Coronary artery (tissue), 2 donors: ENCODE data around the gene ACTC1.

ENCODE experiments used
- DNase-seq: peaks from one replicate; pipeline ENCODE4 v3.0.0-alpha.2; 2017; ENCODE audit warnings: low spot score
- H3K27ac ChIP-seq, 2 donors: fragments of 200-600 bp; sonication (generic); one replicate each; pipeline ENCODE4 v1.5.1; 2016 to 2019
- H3K4me3 ChIP-seq: fragments of 200-600 bp; sonication (generic); 2 replicates; pipeline ENCODE4 v1.5.1; 2016; ENCODE audit warnings: mild to moderate bottlenecking, moderate library complexity
- CTCF ChIP-seq: fragments of 200-600 bp; sonication (generic); IDR thresholded peaks from one replicate; pipeline ENCODE4 v1.5.1; 2019; ENCODE audit warnings: antibody characterized with exemption

Gene ACTC1

DNA sequence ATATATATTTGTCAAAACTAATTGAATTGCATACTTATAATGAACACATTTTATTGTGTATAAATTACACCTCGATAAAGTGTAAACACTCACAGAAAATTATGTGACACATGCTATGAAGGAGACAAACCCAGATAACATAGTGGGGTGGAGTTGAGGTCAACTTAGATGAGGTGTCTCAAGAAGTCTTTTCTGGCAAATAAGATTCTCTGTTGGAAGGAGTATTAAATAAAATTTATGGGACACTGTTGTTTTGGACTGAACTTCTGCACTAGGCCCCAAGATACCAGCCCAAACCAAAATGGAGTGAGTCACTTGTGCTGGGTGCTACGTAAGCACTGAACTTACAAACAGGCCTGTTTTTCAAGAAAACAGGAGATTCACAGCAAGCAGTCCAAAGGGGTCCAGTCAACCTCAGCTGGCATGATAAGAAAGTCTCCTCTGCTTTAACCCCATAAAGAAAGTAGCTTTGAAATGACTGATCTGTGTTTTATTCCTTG, 18.7 kb downstream of the ACTC1 start:
- H3K4me3 ChIP-seq = no peak overlapping the region
- no peak overlapping the region for H3K27ac ChIP-seq
- DNase-seq = no peak
- no peak for TF ChIP-seq CTCF

DNA sequence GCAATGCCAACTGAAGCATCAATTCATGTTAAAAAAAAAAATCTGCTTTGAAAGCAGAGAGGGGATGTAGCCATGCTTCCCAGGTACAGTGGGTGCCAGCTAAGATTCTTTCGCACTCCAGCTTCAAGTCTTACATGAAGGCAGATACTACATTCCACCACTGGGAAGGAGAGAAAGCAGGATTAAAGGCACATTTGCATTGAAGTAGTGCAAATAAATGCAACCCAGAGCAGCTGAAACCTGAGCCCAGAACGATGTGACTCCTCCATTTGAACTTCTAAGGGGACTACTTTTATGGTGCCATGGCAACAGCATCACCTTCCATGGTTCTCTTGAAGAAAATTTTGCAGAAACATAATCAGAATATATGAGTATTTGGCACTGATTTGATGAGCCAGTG, 21.4 kb downstream of the ACTC1 start:
- no peak for DNase-seq
- H3K4me3 ChIP-seq = no peak overlapping the region
- TF ChIP-seq CTCF = no peak
- H3K27ac ChIP-seq = no peak overlapping the region

DNA sequence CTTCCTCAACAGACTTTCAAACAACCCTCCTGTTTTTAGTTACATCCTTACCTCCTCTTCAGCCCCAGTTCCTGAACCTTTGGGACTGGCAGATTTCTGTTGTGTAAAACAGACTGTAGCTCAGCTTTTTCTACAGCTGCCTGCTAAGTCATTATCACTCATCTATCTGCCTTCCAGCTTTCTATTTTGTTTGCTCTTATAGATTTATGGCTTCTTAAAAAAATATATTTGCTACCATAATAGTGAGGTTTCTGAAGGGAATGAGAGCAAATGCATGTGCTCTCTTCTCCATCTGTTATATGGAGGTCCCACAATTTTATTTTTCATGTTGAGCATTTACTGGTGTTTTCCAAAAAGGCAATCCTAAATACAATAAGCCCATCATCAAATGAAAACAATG, 22.3 kb downstream of the ACTC1 start:
- H3K27ac ChIP-seq = no peak overlapping the region
- no peak overlapping the region for H3K4me3 ChIP-seq
- no peak for DNase-seq
- TF ChIP-seq CTCF = no peak

DNA sequence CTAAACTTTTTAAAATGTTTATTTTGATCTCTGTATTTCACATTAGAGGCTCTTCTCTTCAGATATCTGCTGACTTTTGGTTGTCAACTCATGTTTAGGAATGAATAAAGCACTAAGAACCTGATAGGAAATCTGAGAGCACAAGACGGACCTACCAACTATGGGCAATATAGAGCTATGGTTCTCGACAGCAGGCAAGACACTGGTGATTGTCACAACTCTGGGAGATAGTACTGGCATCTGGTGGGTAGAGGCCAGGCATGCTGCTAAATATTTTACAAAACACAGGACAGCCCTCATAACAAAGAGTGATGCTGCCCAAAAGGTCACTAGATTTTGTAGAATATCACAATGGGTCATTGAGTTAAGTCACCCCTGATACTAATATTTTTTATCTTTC, 23.0 kb downstream of the ACTC1 start:
- no peak overlapping the region for H3K27ac ChIP-seq
- DNase-seq = no peak
- TF ChIP-seq CTCF = no peak
- no peak overlapping the region for H3K4me3 ChIP-seq

GRCh38 chr15:34769711-34770110, 25.6 kb downstream of the ACTC1 start:
- no peak overlapping the region for H3K27ac ChIP-seq
- no peak for DNase-seq
- no peak for TF ChIP-seq CTCF
- H3K4me3 ChIP-seq = no peak overlapping the region

DNA sequence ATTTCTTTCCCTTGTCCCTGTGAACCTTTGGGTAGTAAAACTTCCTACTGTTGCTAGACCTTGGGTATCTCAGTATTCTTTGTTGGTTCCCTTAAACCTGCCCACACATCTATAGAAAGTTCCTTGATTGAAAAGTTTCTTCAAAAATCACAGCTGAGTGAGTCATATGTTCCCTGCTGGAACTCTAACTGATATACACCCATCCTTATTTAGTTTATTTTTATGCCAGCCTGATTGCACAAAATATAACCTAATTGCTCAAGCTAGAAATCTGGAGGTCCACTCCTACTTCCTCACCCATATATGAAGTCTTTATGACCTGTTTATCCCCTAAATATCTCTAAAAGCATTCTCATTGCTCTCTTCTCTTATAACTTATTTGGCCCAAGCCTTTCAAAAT, 26.8 kb downstream of the ACTC1 start:
- Histone ChIP-seq H3K27ac (no peak overlapping the region), H3K4me3 (no peak overlapping the region)
- TF ChIP-seq CTCF = no peak
- no peak for DNase-seq

GRCh38 chr15:34765741-34766140, 29.6 kb downstream of the ACTC1 start:
- DNase-seq = no peak
- no peak for TF ChIP-seq CTCF
- no peak overlapping the region for H3K27ac ChIP-seq
- H3K4me3 ChIP-seq = no peak overlapping the region
